Stimulated activated CD4-positive, alpha-beta T cell treated with anti-CD3 and anti-CD28 coated beads, Interleukin-1b, Interleukin-23, amount 100 ng/mL, for 48 hours (primary cell): ENCODE measurements around the gene TPSD1.
"Not testable (repeated sequence)": the region's sequence is repeated elsewhere in the genome, so short reads cannot be mapped to it uniquely, and the experiment has no call there.

Source experiments
- DNase-seq: peaks from one replicate; pipeline ENCODE4 v3.0.0-alpha.2; 2020

Gene TPSD1

GRCh38 chr16:1264345-1265089, 8.6 kb downstream of the TPSD1 start:
- DNase-seq = no peak

- DNase-seq = no peak
Measured at GRCh38 chr16:1265090-1265630, 9.3 kb downstream of the TPSD1 start.

- DNase-seq = no peak
Measured at GRCh38 chr16:1265826-1266225, 10.0 kb downstream of the TPSD1 start.

GRCh38 chr16:1269418-1269817, 13.5 kb downstream of the TPSD1 start:
- not testable (repeated sequence) for DNase-seq

- no peak for DNase-seq
Measured at GRCh38 chr16:1271380-1271723, 15.5 kb downstream of the TPSD1 start.

- DNase-seq = not testable (repeated sequence)
Measured at GRCh38 chr16:1271724-1272413, 16.0 kb downstream of the TPSD1 start.

- DNase-seq = no peak
Measured at GRCh38 chr16:1272453-1273198, 16.8 kb downstream of the TPSD1 start.

- no peak for DNase-seq
Measured at GRCh38 chr16:1273816-1274215, 17.9 kb downstream of the TPSD1 start.

- no peak for DNase-seq
Measured at GRCh38 chr16:1274767-1275166, 18.9 kb downstream of the TPSD1 start.

GRCh38 chr16:1275791-1276579, 20.1 kb downstream of the TPSD1 start:
- no peak for DNase-seq

- no peak for DNase-seq
Measured at GRCh38 chr16:1276580-1276878, 20.7 kb downstream of the TPSD1 start.

GRCh38 chr16:1277151-1277598, 21.3 kb downstream of the TPSD1 start:
- DNase-seq = no peak

GRCh38 chr16:1277617-1278282, 21.9 kb downstream of the TPSD1 start:
- DNase-seq = no peak

GRCh38 chr16:1278477-1278876, 22.6 kb downstream of the TPSD1 start:
- no peak for DNase-seq

GRCh38 chr16:1279081-1279944, 23.4 kb downstream of the TPSD1 start:
- DNase-seq = no peak

- no peak for DNase-seq
Measured at GRCh38 chr16:1279945-1280589, 24.2 kb downstream of the TPSD1 start.

- DNase-seq = no peak
Measured at GRCh38 chr16:1280783-1281182, 24.9 kb downstream of the TPSD1 start.

GRCh38 chr16:1281517-1281916, 25.6 kb downstream of the TPSD1 start:
- DNase-seq = no peak

GRCh38 chr16:1282324-1282973, 26.6 kb downstream of the TPSD1 start:
- DNase-seq = no peak

GRCh38 chr16:1283296-1283695, 27.4 kb downstream of the TPSD1 start:
- DNase-seq = no peak
